ENCODE data around the gene TCL1A. TPM values are rescaled to one million over a fixed set of nuclear protein-coding genes. Genes with fewer than 3 reads are reported as not detected.

Gene TCL1A
- total RNA-seq, 1 experiment from 2014 or later, result not detected

- no peak for DNase-seq
- H3K79me2 ChIP-seq (ENCODE audit: low read depth), result no peaks in the 10 kb centered on the region
- H3F3A ChIP-seq (ENCODE audit: insufficient read depth, low read depth), result no peaks in the 10 kb centered on the region
- H3K27me3 ChIP-seq (ENCODE audit: insufficient read depth, low read depth), result peaks cover 40% of the 10 kb centered on the region
- intact Hi-C loops (cut with micrococcal nuclease; ENCODE audit: unreplicated experiment), result no loop called here
- no peaks in the 10 kb centered on the region for H3K36me3 ChIP-seq (ENCODE audit: low read depth)
- POLR2A ChIA-PET (ENCODE audit: unreplicated experiment), result no interaction called here
- BruUV-seq (replicated peaks), result no TSS peak
- H4K20me1 ChIP-seq (ENCODE audit: insufficient read depth), result no peaks in the 10 kb centered on the region
- H3K4me1 ChIP-seq (replicated peaks; ENCODE audit: insufficient read depth), result no peaks in the 10 kb centered on the region
- H2AFZ ChIP-seq, result no peak overlapping the region
- no peaks in the 10 kb centered on the region for H3K9me2 ChIP-seq (ENCODE audit: insufficient read depth)
- CTCF ChIA-PET, result no interaction called here
- H3K27ac ChIP-seq, result no peak overlapping the region
- H3K4me2 ChIP-seq, result no peak overlapping the region
- no peaks in the 10 kb centered on the region for H3K9me3 ChIP-seq (ENCODE audit: insufficient read depth, low read depth)
- TF ChIP-seq EZH2 (IDR thresholded peaks at IDR 0.05; ENCODE audit: low read depth) (no peak), CTCF (conservative IDR thresholded peaks at IDR 0.05) (no peak)
- no peak overlapping the region for H3K4me3 ChIP-seq
Observed at GRCh38 chr14:95695913-95696312, 18.0 kb downstream of the TCL1A start.

- no peak for DNase-seq
- no peaks in the 10 kb centered on the region for H3K9me3 ChIP-seq (ENCODE audit: insufficient read depth, low read depth)
- CTCF ChIA-PET, result no interaction called here
- no peaks in the 10 kb centered on the region for H3K79me2 ChIP-seq (ENCODE audit: low read depth)
- peaks cover 47% of the 10 kb centered on the region for H3K27me3 ChIP-seq (ENCODE audit: insufficient read depth, low read depth)
- TF ChIP-seq EZH2 (IDR thresholded peaks at IDR 0.05; ENCODE audit: low read depth), result no peak
- TF ChIP-seq CTCF (conservative IDR thresholded peaks at IDR 0.05), result no peak
- no peak overlapping the region for H3K4me2 ChIP-seq
- no peak overlapping the region for H2AFZ ChIP-seq
- no peaks in the 10 kb centered on the region for H3K9me2 ChIP-seq (ENCODE audit: insufficient read depth)
- H3K4me1 ChIP-seq (replicated peaks; ENCODE audit: insufficient read depth), result no peaks in the 10 kb centered on the region
- POLR2A ChIA-PET (ENCODE audit: unreplicated experiment), result no interaction called here
- no peak overlapping the region for H3K4me3 ChIP-seq
- no peaks in the 10 kb centered on the region for H3K36me3 ChIP-seq (ENCODE audit: low read depth)
- intact Hi-C loops (cut with micrococcal nuclease; ENCODE audit: unreplicated experiment), result no loop called here
- no peaks in the 10 kb centered on the region for H3F3A ChIP-seq (ENCODE audit: insufficient read depth, low read depth)
- H4K20me1 ChIP-seq (ENCODE audit: insufficient read depth), result no peaks in the 10 kb centered on the region
- H3K27ac ChIP-seq, result no peak overlapping the region
- BruUV-seq (replicated peaks), result no TSS peak
Observed at GRCh38 chr14:95695051-95695450, 18.9 kb downstream of the TCL1A start.

GRCh38 chr14:95692109-95692508 lies 21.8 kb downstream of the TCL1A start:
- no peaks in the 10 kb centered on the region for H3K4me1 ChIP-seq (replicated peaks; ENCODE audit: insufficient read depth)
- intact Hi-C loops (cut with micrococcal nuclease; ENCODE audit: unreplicated experiment), result no loop called here
- POLR2A ChIA-PET (ENCODE audit: unreplicated experiment), result no interaction called here
- no peaks in the 10 kb centered on the region for H4K20me1 ChIP-seq (ENCODE audit: insufficient read depth)
- H3K4me2 ChIP-seq, result no peak overlapping the region
- no peaks in the 10 kb centered on the region for H3K79me2 ChIP-seq (ENCODE audit: low read depth)
- H3K27ac ChIP-seq, result no peak overlapping the region
- no peaks in the 10 kb centered on the region for H3K9me2 ChIP-seq (ENCODE audit: insufficient read depth)
- no peaks in the 10 kb centered on the region for H3K36me3 ChIP-seq (ENCODE audit: low read depth)
- H3K27me3 ChIP-seq (ENCODE audit: insufficient read depth, low read depth), result peaks cover 48% of the 10 kb centered on the region
- no peaks in the 10 kb centered on the region for H3K9me3 ChIP-seq (ENCODE audit: insufficient read depth, low read depth)
- no peak overlapping the region for H2AFZ ChIP-seq
- BruUV-seq (replicated peaks), result no TSS peak
- H3F3A ChIP-seq (ENCODE audit: insufficient read depth, low read depth), result no peaks in the 10 kb centered on the region
- TF ChIP-seq EZH2 (IDR thresholded peaks at IDR 0.05; ENCODE audit: low read depth) (no peak), CTCF (conservative IDR thresholded peaks at IDR 0.05) (no peak)
- no peak overlapping the region for H3K4me3 ChIP-seq
- CTCF ChIA-PET, result no interaction called here
- no peak for DNase-seq

Measured in PC-9 (cell line).